DMS79 treated with DMSO at 0.1 percent for 48 hours (cell line): ENCODE data around the gene CDK14.

Experiments
- DNase-seq: peaks from one replicate; lab custom pipeline; 2025; lab: John Stamatoyannopoulos, UW

The CDK14 gene

DNA sequence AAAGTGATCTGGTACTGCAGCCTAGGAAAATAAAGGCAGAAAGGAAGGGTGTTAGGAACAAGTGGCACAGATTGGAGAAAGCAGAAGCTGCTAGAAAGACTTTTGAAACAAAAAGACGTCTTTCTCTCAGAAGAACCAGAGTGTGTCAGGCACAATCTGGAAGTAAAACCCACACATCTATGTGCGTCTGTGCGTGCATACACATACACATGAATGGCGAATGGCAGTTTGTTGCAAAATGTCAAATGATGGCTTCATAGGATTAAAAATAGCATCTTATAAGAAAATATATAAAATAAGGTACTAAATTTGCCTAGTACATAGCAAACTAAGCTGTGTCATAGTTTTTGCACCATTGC lies 246.3 kb downstream of the CDK14 start:
- DNase-seq: no peak

GRCh38 chr7:90843472-90843871 lies 247.4 kb downstream of the CDK14 start:
- DNase-seq: no peak

GRCh38 chr7:90844421-90844820 lies 248.3 kb downstream of the CDK14 start:
- DNase-seq: no peak

GRCh38 chr7:90846192-90846591 lies 250.1 kb downstream of the CDK14 start:
- DNase-seq: peak; percentile 19

GRCh38 chr7:90850066-90850465 lies 253.9 kb downstream of the CDK14 start:
- no peak for DNase-seq

GRCh38 chr7:90850471-90850870 lies 254.3 kb downstream of the CDK14 start:
- no peak for DNase-seq

GRCh38 chr7:90853205-90853604 lies 257.1 kb downstream of the CDK14 start:
- DNase-seq: no peak

- no peak for DNase-seq
Measured at GRCh38 chr7:90856351-90857070, 260.4 kb downstream of the CDK14 start.

DNA sequence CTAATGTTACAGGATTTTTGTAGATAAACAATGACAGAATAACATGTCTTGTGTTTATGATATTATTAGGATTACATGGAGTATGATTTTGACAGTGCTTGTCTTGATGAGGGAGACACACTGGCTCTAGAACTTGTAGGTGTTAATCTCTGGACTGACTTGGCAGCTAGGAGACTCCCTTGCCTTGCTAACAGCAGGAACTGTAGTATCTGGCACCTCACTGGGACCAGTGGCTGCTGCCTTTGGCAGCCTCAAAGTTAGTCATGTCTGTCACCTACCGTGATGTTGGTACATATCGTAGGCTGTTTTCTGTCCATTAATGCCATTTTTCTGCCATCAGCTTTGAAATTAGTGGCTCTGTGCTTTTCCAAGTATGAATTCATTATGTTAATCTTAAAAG lies 261.5 kb downstream of the CDK14 start:
- no peak for DNase-seq

DNA sequence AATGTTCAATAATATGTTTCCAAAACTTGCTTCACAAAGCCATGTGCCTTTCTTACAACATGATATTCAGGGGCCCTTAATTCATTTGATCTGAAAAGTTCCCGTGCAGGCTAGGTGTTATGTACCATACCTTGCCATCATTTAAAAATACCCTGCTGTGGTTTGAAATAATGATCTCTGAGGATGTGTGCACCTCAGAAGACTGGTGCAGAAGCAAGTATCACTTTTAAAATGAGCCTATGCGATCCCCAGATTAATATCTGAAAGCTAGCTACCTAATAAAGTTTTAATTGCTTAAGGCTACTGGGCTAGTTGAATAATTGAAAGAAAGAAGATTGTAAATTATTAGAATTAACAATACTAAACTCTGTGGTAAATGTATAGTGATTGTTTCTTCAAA lies 262.4 kb downstream of the CDK14 start:
- no peak for DNase-seq

DNA sequence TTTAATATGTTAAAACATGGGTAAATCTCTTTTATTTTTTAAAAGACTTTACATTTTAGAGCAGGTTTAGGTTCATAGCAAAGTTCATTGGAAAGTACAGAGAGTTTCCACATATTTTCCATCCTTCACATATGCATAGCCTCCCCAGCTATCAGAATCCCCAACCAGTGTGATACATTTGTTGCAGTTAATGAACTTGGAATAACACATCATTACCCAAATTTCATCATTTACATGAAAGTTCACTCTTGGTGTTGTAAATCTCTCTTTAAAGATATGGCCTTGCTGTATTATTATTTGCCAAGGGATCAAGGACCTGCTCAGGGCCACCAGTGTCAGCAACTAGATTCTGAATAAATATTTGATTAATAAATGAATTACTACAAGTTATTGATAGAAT lies 263.4 kb downstream of the CDK14 start:
- no peak for DNase-seq

DNA sequence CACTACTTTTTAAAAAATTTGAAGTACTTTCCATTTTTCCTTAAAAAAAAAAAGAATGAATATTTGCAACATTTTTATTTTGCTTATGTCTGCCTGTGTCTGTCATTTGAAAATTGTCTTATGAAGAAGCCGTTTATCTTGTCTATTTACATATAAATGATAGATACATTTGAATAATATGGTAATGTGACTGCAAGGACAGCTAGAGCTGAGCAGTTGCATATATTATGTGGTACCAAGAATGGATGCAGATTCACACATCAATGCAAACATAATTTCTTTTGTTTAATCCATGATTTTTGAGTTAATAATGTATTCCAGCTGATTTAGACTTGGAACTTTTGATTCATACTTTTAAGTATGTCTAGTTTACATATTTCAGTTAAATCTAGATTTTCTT lies 268.0 kb downstream of the CDK14 start:
- DNase-seq: no peak

- DNase-seq: no peak
Measured at GRCh38 chr7:90869335-90869734, 273.2 kb downstream of the CDK14 start.

GRCh38 chr7:90876701-90877100 lies 280.6 kb downstream of the CDK14 start:
- no peak for DNase-seq

- no peak for DNase-seq
Measured at GRCh38 chr7:90877201-90877600, 281.1 kb downstream of the CDK14 start.

- no peak for DNase-seq
Measured at GRCh38 chr7:90879924-90880323, 283.8 kb downstream of the CDK14 start.

DNA sequence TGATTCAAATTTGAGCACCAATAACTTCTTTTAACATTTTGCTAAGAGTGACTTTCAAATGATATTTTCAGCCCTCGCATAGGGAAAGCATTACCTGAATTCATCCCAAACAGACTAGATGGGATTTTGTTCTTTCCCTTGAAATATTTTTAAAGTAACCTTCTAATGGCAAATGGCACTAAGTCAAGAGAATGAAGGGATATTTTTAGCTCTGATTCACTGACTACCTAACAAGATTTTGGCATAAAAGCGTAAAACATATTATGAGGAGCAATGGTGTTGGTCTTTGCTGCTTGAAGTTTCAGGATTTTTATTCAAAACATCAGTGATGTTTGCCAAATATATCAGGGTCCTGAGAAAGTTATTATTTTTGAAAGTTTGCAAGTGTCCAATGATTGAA lies 290.3 kb downstream of the CDK14 start:
- no peak for DNase-seq

DNA sequence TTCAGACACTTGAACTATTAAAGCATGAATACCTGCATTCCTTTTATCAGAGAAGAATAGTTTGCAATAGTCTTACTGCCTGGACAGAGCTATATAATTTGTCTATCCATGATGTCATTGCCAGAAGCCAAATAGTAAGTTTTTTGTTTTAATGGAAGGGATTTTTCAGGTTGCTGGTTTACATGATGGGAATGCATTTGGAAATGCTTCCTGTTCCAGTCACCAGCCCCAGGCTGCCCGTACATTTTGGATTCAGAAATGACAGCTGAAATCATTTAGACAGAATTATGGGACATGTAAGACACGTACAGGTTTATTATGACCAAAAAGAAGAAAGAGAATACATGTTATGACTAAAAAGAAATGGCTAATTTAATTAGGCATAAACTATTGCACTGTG lies 293.1 kb downstream of the CDK14 start:
- DNase-seq: no peak

GRCh38 chr7:90889644-90890043 lies 293.5 kb downstream of the CDK14 start:
- no peak for DNase-seq

- no peak for DNase-seq
Measured at GRCh38 chr7:90891529-90891928, 295.4 kb downstream of the CDK14 start.

DNA sequence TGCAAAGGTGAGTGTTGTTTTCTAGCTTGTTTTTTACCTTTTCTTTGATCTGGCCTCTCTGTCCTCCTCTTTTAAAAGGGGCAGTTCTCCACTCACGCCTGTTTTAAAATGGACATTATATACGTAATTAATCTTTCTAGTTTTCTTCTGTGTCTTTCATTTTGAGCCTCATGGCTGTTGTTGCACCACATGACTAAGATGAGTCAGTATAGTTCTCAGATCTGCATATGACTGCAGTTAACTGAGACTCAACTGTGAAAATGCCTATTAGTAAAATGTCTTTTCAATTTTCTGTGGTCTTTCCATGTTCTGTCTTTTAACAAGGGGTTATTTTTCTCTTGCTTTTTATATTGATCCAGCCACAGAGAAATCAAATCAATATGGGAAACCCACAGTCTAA lies 296.1 kb downstream of the CDK14 start:
- no peak for DNase-seq

- DNase-seq: no peak
Measured at GRCh38 chr7:90894122-90894521, 298.0 kb downstream of the CDK14 start.

DNA sequence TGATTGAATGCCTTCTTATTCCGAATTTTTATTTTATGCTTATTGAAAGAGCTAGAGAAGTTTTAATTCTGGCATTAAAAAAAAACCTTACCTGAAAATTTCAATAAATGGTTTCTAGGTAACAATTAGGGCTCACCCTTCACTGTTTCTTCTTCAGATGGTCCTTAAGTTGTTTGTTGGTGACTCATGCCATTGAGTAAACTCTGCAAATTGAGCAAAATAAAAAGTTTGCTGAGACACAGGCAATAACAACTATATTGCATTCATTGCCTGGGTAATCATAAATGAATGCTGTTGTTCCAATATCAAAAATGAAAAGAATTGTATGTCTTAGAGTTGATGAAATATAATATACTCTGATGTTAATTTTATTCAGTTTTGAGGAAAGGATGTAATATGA lies 300.3 kb downstream of the CDK14 start:
- no peak for DNase-seq

GRCh38 chr7:90897961-90898469 lies 301.9 kb downstream of the CDK14 start:
- no peak for DNase-seq
